ENCODE measurements around the gene POC1A. TPM values are rescaled to one million over a fixed set of nuclear protein-coding genes. Genes with fewer than 3 reads are reported as not detected.

POC1A gene
- total RNA-seq, 1 experiment from 2014 or later = 16.1 TPM

DNA sequence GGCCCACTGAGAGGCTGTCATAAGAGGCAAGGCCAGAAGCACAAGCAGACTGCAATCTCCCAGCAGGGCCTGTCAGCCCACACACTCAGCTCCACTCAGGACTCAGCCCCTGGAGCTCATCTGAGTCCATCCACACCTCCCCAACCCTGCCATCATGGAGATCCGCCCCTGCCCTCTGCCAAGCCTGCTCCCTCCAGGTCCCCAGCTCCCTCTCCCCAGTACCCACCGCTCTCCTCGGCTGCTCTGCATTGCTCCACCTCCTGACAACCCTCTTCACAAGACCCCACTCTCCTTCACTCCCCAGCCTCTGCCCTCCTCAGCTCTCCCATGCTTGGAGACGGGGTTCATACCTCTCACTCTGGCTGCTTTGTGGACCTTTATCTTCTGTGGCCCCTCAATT lies 11.1 kb downstream of the POC1A start:
- Histone ChIP-seq H3K9me3 (ENCODE audit: low read depth, low read length, poor library complexity, severe bottlenecking) (no peaks in the 10 kb centered on the region), H3K4me3 (ENCODE audit: low read depth, low read length, poor library complexity, severe bottlenecking) (no peak overlapping the region), H3K36me3 (ENCODE audit: insufficient read depth, low read length, poor library complexity, severe bottlenecking) (no peaks in the 10 kb centered on the region), H3K27me3 (replicated peaks; ENCODE audit: insufficient read depth, low read depth, low read length, poor library complexity) (no peaks in the 10 kb centered on the region), H3K27ac (ENCODE audit: low read depth, low read length, poor library complexity, severe bottlenecking) (no peak overlapping the region), H3K4me1 (ENCODE audit: insufficient read depth, low read length, poor library complexity, severe bottlenecking) (no peaks in the 10 kb centered on the region)
- no TSS peak for BruUV-seq (replicated peaks)
- ChIA-PET POLR2A (ENCODE audit: low non-redundant PET) (no interaction called here), CTCF (no interaction called here)
- TF ChIP-seq, protein P1, sequence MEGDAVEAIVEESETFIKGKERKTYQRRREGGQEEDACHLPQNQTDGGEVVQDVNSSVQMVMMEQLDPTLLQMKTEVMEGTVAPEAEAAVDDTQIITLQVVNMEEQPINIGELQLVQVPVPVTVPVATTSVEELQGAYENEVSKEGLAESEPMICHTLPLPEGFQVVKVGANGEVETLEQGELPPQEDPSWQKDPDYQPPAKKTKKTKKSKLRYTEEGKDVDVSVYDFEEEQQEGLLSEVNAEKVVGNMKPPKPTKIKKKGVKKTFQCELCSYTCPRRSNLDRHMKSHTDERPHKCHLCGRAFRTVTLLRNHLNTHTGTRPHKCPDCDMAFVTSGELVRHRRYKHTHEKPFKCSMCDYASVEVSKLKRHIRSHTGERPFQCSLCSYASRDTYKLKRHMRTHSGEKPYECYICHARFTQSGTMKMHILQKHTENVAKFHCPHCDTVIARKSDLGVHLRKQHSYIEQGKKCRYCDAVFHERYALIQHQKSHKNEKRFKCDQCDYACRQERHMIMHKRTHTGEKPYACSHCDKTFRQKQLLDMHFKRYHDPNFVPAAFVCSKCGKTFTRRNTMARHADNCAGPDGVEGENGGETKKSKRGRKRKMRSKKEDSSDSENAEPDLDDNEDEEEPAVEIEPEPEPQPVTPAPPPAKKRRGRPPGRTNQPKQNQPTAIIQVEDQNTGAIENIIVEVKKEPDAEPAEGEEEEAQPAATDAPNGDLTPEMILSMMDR (conservative IDR thresholded peaks at IDR 0.05; ENCODE audit: low read depth, low read length) = no peak
- no peak for TF ChIP-seq EZH2 (IDR thresholded peaks at IDR 0.05; ENCODE audit: borderline replicate concordance, low read depth, low read length, poor library complexity, severe bottlenecking)
- DNase-seq (ENCODE audit: low spot score) = no peak
- intact Hi-C loops (cut with micrococcal nuclease; ENCODE audit: unreplicated experiment) = no loop called here

GRCh38 chr3:52141751-52142150 lies 12.5 kb downstream of the POC1A start:
- POLR2A ChIA-PET (ENCODE audit: low non-redundant PET) = no interaction called here
- Histone ChIP-seq H3K9me3 (ENCODE audit: low read depth, low read length, poor library complexity, severe bottlenecking) (no peaks in the 10 kb centered on the region), H3K4me1 (ENCODE audit: insufficient read depth, low read length, poor library complexity, severe bottlenecking) (no peaks in the 10 kb centered on the region), H3K4me3 (ENCODE audit: low read depth, low read length, poor library complexity, severe bottlenecking) (no peak overlapping the region), H3K36me3 (ENCODE audit: insufficient read depth, low read length, poor library complexity, severe bottlenecking) (no peaks in the 10 kb centered on the region), H3K27me3 (replicated peaks; ENCODE audit: insufficient read depth, low read depth, low read length, poor library complexity) (no peaks in the 10 kb centered on the region), H3K27ac (ENCODE audit: low read depth, low read length, poor library complexity, severe bottlenecking) (no peak overlapping the region)
- CTCF ChIA-PET = interaction anchor here (0.6 kb wide), 1 partner anchor 96 kb away, joined by 3 read pairs; no protein-coding TSS in a partner anchor
- no peak for DNase-seq (ENCODE audit: low spot score)
- intact Hi-C loops (cut with micrococcal nuclease; ENCODE audit: unreplicated experiment) = no loop called here
- BruUV-seq (replicated peaks) = no TSS peak
- TF ChIP-seq, protein P1 (conservative IDR thresholded peaks at IDR 0.05; ENCODE audit: low read depth, low read length) = no peak
- no peak for TF ChIP-seq EZH2 (IDR thresholded peaks at IDR 0.05; ENCODE audit: borderline replicate concordance, low read depth, low read length, poor library complexity, severe bottlenecking)

- H3K4me1 ChIP-seq (ENCODE audit: insufficient read depth, low read length, poor library complexity, severe bottlenecking) = no peaks in the 10 kb centered on the region
- BruUV-seq (replicated peaks) = no TSS peak
- ChIA-PET POLR2A (ENCODE audit: low non-redundant PET) (no interaction called here), CTCF (no interaction called here)
- intact Hi-C loops (cut with micrococcal nuclease; ENCODE audit: unreplicated experiment) = no loop called here
- no peak overlapping the region for H3K4me3 ChIP-seq (ENCODE audit: low read depth, low read length, poor library complexity, severe bottlenecking)
- no peak for DNase-seq (ENCODE audit: low spot score)
- no peak overlapping the region for H3K27ac ChIP-seq (ENCODE audit: low read depth, low read length, poor library complexity, severe bottlenecking)
- TF ChIP-seq EZH2 (IDR thresholded peaks at IDR 0.05; ENCODE audit: borderline replicate concordance, low read depth, low read length, poor library complexity, severe bottlenecking) = no peak
- TF ChIP-seq, protein P1 (conservative IDR thresholded peaks at IDR 0.05; ENCODE audit: low read depth, low read length) = no peak
- no peaks in the 10 kb centered on the region for H3K27me3 ChIP-seq (replicated peaks; ENCODE audit: insufficient read depth, low read depth, low read length, poor library complexity)
- no peaks in the 10 kb centered on the region for H3K36me3 ChIP-seq (ENCODE audit: insufficient read depth, low read length, poor library complexity, severe bottlenecking)
- H3K9me3 ChIP-seq (ENCODE audit: low read depth, low read length, poor library complexity, severe bottlenecking) = no peaks in the 10 kb centered on the region
These were observed 13.5 kb downstream of the POC1A start for GRCh38 chr3:52140769-52141168.

All from A673 (cell line).